Endodermal cell (in vitro differentiated cells): ENCODE results near the gene CACNA1D. TPM values are rescaled to one million over a fixed set of nuclear protein-coding genes. Genes with fewer than 3 reads are reported as not detected.
A peak's percentile ranks its signal among the peaks of the same experiment; 100 is the strongest.

Source experiments
- DNase-seq: peaks from one replicate; pipeline ENCODE4 v3.0.0-alpha.2; 2017
- H3K27ac ChIP-seq: 2 replicates; pipeline ENCODE4 v1.5.1; 2013; ENCODE audit warnings: mild to moderate bottlenecking, low read depth, low read length, moderate library complexity
- H3K27me3 ChIP-seq: 2 replicates; pipeline ENCODE4 v1.6.1; 2013; ENCODE audit warnings: mild to moderate bottlenecking, low read length, moderate library complexity; ENCODE audit not compliant: insufficient read depth, control insufficient read depth, poor library complexity, severe bottlenecking
- H3K36me3 ChIP-seq: 2 replicates; pipeline ENCODE4 v1.7.0; 2013; ENCODE audit warnings: mild to moderate bottlenecking, low read length, moderate library complexity; ENCODE audit not compliant: control insufficient read depth, insufficient read depth
- H3K4me1 ChIP-seq: one replicate; pipeline ENCODE4 v1.7.0; 2013; ENCODE audit warnings: low read length; ENCODE audit not compliant: control insufficient read depth, insufficient read depth
- H3K4me3 ChIP-seq: 2 replicates; pipeline ENCODE4 v1.5.1; 2013; ENCODE audit warnings: mild to moderate bottlenecking, low read length, moderate library complexity
- H3K9ac ChIP-seq: 2 replicates; pipeline ENCODE4 v1.6.1; 2013; ENCODE audit warnings: mild to moderate bottlenecking, low read length, moderate library complexity; ENCODE audit not compliant: poor library complexity, severe bottlenecking; ENCODE audit errors: extremely low read depth
- H3K9me3 ChIP-seq: 2 replicates; pipeline ENCODE4 v1.6.1; 2013; ENCODE audit warnings: mild to moderate bottlenecking, low read length, moderate library complexity; ENCODE audit not compliant: control insufficient read depth
- H3K27ac Mint-ChIP-seq: 2 replicates; pipeline ENCODE4 v1.8.0; 2020; ENCODE audit warnings: mixed read lengths
- H3K27me3 Mint-ChIP-seq: 2 replicates; pipeline ENCODE4 v1.8.0; 2021; ENCODE audit warnings: mild to moderate bottlenecking, mixed read lengths; ENCODE audit not compliant: insufficient read depth
- H3K36me3 Mint-ChIP-seq: 2 replicates; pipeline ENCODE4 v1.8.0; 2020; ENCODE audit warnings: low read depth, mixed read lengths
- H3K4me1 Mint-ChIP-seq: 2 replicates; pipeline ENCODE4 v1.8.0; 2020; ENCODE audit warnings: mixed read lengths
- H3K4me3 Mint-ChIP-seq: 2 replicates; pipeline ENCODE4 v1.8.0; 2020; ENCODE audit warnings: mild to moderate bottlenecking, moderate library complexity, mixed read lengths
- H3K9me3 Mint-ChIP-seq: 2 replicates; pipeline ENCODE4 v1.8.0; 2020; ENCODE audit warnings: mild to moderate bottlenecking, mixed read lengths
- WGBS, 2 experiments: methylation state at CpG; one replicate each; pipeline versions ENCODE4 v1.1.5 to v1.1.7; 2013; ENCODE audit warnings: missing lambda C conversion rate in 2 of 2, mixed read lengths in 1 of 2; ENCODE audit not compliant: insufficient coverage in 1 of 2, insufficient read length in 1 of 2; 5-methylcytosine and 5-hydroxymethylcytosine counted together
- total RNA-seq, 2 donors: library from RNA; stranded (reverse); fragmentation: NEBNext Ultra II Directional in 1 of 2; extraction: Animal tissue kit (Norgen Biotek cat#: 25700) in 1 of 2; gene quantifications; 2 replicates in 1 of 2; 3 replicates in 1 of 2; pipeline ENCODE4 v1.2.1, GENCODE V29; 2021
- TF ChIP-seq, protein P1 (sequence below): fragments of 200-600 bp; sonication (generic); conservative IDR thresholded peaks from 2 replicates; pipeline ENCODE4 v1.5.0; 2021; ENCODE audit warnings: antibody characterized with exemption, mild to moderate bottlenecking

The CACNA1D gene
- total RNA-seq, 2 donors from 2014 or later, result 2.2 to 3.8 TPM

DNA sequence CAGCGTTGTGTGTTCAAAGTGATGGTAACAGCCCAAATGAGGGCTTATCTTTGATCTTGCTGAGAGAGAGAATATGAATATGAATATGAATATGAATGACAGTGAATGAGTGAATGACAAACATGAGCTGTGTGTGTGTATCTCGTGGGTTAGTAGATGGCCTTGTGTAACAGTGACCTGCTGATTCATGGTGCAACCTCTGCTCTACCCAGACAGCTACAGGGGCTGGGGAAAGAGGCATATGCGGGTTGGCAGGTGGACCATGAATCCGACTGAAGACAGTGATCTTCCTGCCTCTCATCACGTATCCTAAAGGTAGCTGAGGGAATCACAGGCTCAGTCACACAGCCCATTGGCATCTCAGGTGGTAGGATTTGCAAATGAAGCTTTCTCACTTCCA, 293.6 kb downstream of the CACNA1D start:
- Histone ChIP-seq H3K9ac (no peak overlapping the region), H3K36me3 (no peaks in the 10 kb centered on the region), H3K4me1 (no peaks in the 10 kb centered on the region), H3K27me3 (no peaks in the 10 kb centered on the region), H3K4me3 (no peak overlapping the region), H3K27ac (no peak overlapping the region), H3K9me3 (no peaks in the 10 kb centered on the region)
- no peak for DNase-seq
- TF ChIP-seq, protein P1, sequence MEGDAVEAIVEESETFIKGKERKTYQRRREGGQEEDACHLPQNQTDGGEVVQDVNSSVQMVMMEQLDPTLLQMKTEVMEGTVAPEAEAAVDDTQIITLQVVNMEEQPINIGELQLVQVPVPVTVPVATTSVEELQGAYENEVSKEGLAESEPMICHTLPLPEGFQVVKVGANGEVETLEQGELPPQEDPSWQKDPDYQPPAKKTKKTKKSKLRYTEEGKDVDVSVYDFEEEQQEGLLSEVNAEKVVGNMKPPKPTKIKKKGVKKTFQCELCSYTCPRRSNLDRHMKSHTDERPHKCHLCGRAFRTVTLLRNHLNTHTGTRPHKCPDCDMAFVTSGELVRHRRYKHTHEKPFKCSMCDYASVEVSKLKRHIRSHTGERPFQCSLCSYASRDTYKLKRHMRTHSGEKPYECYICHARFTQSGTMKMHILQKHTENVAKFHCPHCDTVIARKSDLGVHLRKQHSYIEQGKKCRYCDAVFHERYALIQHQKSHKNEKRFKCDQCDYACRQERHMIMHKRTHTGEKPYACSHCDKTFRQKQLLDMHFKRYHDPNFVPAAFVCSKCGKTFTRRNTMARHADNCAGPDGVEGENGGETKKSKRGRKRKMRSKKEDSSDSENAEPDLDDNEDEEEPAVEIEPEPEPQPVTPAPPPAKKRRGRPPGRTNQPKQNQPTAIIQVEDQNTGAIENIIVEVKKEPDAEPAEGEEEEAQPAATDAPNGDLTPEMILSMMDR, result peak; percentile 31
- H3K4me1 Mint-ChIP-seq, result peaks cover 5% of the 10 kb centered on the region
- 76 to 85% methylated on average over 5 of the region's 5 CpGs for WGBS, 2 experiments
- no peaks in the 10 kb centered on the region for H3K9me3 Mint-ChIP-seq
- no peaks in the 10 kb centered on the region for H3K36me3 Mint-ChIP-seq
- H3K27ac Mint-ChIP-seq, result no peak overlapping the region
- H3K27me3 Mint-ChIP-seq, result peaks cover 16% of the 10 kb centered on the region
- H3K4me3 Mint-ChIP-seq, result no peak overlapping the region

DNA sequence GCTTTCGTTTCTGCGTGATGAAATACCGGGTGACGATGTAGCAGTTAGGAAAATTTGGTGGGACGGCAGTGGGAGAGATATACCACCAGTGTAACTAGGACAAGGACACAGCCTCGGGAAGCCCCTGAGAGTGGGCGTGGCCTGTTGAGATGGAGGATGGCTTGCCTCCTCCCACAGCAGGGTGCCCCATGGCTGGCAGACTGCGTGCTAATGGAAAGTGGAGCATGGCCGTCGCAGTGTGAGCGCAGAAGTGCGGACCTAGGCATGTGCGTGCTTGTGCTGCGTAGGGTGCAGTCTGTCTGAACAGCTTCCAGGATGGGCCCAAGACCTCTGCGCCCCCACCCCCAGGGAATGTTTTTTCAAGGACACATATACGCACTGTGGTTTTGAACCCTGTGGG, 295.0 kb downstream of the CACNA1D start:
- no peak overlapping the region for H3K27ac Mint-ChIP-seq
- Histone ChIP-seq H3K4me1 (no peaks in the 10 kb centered on the region), H3K27me3 (no peaks in the 10 kb centered on the region), H3K4me3 (no peak overlapping the region), H3K27ac (no peak overlapping the region), H3K9me3 (no peaks in the 10 kb centered on the region), H3K36me3 (no peaks in the 10 kb centered on the region), H3K9ac (no peak overlapping the region)
- no peaks in the 10 kb centered on the region for H3K9me3 Mint-ChIP-seq
- peaks cover 5% of the 10 kb centered on the region for H3K4me1 Mint-ChIP-seq
- DNase-seq, result no peak
- H3K27me3 Mint-ChIP-seq, result peaks cover 13% of the 10 kb centered on the region
- WGBS, 2 experiments, result 92 to 93% methylated on average over 14 to 16 of the region's 16 CpGs
- TF ChIP-seq, protein P1, result no peak
- no peak overlapping the region for H3K4me3 Mint-ChIP-seq
- no peaks in the 10 kb centered on the region for H3K36me3 Mint-ChIP-seq

DNA sequence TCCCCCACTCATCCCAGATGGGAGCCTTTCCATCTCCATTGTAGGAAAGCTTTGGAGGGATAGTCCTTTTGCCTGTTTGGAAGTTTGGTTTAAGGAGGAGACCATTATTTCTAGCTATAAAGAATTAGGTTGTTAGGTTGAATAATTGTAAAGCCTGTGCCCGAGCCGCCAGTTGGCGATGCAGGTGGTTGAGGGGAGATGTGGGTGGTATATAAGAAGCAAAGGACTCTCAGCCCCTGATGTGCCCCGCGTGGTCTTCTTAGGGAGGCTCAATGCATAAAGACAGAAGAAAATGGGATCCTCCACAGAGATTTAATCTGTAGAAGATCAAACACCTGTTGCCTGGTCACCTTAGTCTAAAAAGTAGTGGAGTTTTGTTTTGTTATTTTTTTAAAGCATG, 296.1 kb downstream of the CACNA1D start:
- H3K27ac Mint-ChIP-seq, result no peak overlapping the region
- 96 to 97% methylated on average over 5 of the region's 5 CpGs for WGBS, 2 experiments

More for the DNA sequence above, 296.1 kb downstream of the CACNA1D start:
- H3K27me3 Mint-ChIP-seq, result peaks cover 13% of the 10 kb centered on the region
- Histone ChIP-seq H3K36me3 (no peaks in the 10 kb centered on the region), H3K4me3 (no peak overlapping the region), H3K9ac (no peak overlapping the region), H3K4me1 (no peaks in the 10 kb centered on the region), H3K27me3 (no peaks in the 10 kb centered on the region), H3K27ac (no peak overlapping the region), H3K9me3 (no peaks in the 10 kb centered on the region)
- no peak for DNase-seq
- TF ChIP-seq, protein P1, result no peak
- no peaks in the 10 kb centered on the region for H3K36me3 Mint-ChIP-seq
- H3K4me1 Mint-ChIP-seq, result peaks cover 5% of the 10 kb centered on the region
- H3K9me3 Mint-ChIP-seq, result no peaks in the 10 kb centered on the region
- H3K4me3 Mint-ChIP-seq, result no peak overlapping the region
